GM19455 (cell line): ENCODE measurements around the gene ECHDC3.
A peak's percentile ranks its signal among the peaks of the same experiment; 100 is the strongest.

Source experiments
- ATAC-seq: cut with Tn5 transposase; IDR thresholded peaks from one replicate; pipeline ENCODE4 v1.9.1; 2021; ENCODE audit not compliant: unreplicated experiment

The ECHDC3 gene

GRCh38 chr10:11775412-11775811 lies 33.2 kb downstream of the ECHDC3 start:
- no peak for ATAC-seq

GRCh38 chr10:11776080-11776479 lies 33.9 kb downstream of the ECHDC3 start:
- no peak for ATAC-seq

GRCh38 chr10:11781114-11781513 lies 38.9 kb downstream of the ECHDC3 start:
- ATAC-seq, result no peak

DNA sequence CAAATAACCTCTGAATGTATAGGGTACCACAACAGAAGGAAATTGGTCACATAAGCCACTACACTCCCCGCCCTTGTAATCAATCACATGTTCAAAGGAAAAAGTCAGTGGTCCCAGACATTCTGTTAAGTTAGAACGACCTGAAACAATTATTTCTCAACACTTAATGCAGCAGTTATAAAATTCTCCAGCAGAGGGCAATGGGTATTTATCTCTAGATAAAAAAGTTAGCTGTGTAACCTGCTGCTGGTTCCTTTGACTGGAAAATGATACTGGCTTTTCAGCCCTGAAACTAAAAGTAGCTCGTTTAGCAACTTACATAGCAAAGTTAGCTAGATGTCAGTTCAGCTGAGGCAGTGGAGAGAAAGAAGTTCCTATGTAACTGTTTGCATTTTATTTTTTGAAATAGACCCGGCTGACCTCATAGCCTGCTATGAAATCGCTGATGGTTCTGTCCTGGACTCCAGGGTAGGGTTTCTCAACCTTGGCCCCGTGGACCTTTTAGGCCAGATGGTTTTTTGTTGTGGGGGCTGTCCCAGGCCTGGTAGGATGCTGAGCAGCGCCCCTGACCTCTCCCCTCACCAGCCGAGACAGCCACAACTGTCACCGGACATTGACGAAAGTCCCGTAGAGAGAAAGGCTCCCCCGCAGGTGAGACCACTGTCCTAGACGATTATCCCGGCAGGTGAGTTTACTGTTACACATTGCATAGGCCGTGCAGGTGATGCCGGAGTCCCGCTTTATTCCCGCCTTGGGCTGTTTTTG lies 40.8 kb downstream of the ECHDC3 start:
- peak; percentile 72 for ATAC-seq

DNA sequence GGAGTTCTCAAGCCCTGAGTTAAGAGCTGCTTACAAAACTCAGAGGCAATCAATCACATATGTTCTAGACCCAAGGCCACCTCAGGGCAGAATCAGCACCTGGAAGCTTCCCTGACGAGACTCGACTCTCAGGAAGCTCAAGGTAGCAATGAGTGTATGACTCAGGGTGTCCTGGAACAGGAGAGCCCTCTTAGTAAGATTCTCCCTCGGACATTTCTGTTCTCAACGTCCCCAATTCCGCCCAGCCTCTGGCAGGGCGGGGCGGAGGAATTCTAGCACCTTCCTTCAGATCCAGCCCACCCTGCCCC lies 41.3 kb downstream of the ECHDC3 start:
- no peak for ATAC-seq

DNA sequence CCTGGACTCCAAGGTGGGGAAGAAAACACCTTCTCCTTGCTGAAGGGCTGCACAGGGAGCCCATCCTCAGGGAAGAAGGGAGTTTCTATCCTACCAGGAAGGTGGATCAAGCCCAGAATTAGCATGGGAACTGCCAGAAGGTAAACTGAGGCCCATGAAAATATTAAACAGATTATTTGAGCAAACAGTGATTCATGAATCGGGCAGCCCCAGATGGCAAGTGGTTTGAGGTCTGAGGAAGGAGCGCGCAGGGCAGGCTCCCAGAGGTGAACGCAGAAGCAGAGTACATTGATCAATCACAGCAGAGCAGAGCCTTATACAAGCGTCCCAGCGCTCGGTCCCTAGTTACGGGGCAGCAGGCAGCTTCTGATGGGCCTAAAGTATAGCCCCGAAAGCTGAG lies 45.2 kb downstream of the ECHDC3 start:
- ATAC-seq, result no peak

DNA sequence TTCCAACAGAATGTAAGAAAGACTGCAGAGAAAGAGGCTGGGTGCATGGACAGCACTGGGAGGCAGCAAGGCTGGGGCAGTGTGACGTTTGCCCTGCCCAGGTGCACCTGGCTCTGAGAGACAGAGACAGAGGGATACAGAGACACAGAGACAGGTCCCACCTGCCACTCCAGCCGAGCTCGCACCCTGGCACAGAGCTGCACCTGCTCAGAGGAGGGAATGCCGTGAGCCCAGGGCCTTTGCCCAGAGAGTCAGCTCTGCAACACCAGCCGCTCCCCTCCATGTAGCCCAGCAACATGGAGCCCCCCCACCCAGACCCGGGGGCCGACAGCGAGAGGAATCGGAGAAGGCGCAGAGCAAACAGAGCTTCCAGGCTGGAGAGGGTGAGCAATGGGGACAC lies 45.7 kb downstream of the ECHDC3 start:
- no peak for ATAC-seq

GRCh38 chr10:11789306-11789705 lies 47.1 kb downstream of the ECHDC3 start:
- no peak for ATAC-seq

DNA sequence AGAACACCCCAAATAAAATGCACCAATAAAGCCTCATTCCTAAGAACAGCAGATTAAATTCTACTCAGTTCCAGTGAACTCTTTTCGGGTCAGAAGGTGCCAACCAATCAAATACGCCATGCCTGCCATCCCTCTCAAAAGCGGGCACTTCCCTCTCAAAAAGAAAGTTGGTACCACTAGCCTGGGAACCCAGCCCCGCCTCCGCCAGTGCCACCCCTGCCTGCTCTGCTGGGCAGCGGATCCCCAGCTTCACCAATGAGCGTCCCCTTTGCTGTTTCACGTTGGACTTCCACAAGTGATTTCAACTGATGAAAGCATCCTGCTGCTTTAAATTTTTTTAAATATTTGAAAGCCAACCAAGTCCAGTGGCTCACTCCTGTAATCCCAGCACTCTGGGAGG lies 47.8 kb downstream of the ECHDC3 start:
- ATAC-seq, result no peak

DNA sequence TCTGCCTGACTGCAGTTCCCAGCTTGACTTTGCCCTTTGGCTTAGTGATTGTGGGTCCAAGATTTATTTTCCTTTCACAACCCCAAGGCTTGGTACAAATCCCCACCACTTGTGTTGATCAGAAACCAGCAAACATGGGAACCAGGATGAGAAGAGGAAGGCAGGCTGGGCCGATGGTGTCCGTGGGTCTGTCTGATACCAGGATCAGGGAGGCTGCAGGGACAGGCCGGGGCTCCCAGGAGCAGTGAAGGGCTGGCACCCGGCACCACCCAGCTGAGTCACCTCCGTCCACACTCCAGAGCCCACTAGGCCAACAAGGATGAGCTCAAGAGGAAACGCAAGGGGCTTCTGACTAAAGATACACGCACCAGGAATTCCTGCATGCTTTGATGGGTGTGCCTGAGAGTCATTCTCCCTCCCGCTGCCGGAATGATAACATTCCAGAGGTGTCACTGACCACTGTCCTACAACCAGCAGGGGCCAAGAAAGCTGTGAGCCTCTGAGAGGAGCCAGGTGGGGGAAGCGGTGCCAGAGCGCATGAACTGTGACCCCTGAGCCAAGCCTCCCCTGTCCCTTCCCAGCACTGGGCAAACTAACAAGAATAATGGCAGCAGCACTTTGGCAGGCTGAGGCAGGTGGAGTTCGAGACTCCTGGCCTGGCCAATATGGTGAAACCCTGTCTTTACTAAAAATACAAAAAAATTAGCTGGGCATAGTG lies 51.7 kb downstream of the ECHDC3 start:
- ATAC-seq, result no peak

DNA sequence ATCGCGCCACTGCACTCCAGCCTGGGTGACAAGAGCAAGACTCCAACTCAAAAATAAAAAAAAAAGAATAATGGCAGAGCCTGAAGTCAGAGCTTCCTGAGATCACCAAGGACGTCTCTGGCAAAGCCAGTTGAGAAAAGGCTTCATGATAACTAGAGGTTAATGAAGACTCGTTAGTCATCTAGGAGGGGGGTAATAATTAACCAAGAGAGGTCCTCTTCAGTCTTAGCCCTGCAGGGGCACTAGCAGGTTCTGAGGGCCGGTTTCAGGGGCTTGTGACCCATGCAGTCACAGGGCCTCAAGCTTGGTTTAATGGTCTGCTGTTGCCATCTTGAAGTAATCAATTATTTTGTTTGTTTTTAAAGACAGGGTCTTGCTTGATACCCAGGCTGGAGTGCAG lies 52.4 kb downstream of the ECHDC3 start:
- no peak for ATAC-seq

GRCh38 chr10:11795101-11795920 lies 53.1 kb downstream of the ECHDC3 start:
- no peak for ATAC-seq

DNA sequence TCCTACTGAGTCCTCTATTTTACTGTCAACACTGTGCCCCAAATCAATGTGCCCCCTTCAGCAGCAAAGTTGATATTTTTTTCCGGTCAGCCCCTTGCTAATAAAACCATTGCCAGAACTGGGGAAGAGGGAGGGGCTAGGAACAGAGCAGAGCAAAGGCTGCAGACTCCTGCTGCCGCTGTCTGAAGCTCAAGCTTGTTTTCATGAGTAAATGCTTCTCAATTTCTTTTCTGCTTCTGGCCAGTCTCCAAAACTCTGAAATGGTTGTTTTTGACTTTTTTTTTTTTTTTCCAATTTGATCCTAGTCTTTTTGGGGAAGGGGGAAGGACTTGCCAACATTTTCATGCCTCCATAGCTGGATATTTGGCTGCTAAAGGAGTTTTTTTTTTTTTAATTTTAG lies 54.3 kb downstream of the ECHDC3 start:
- ATAC-seq, result no peak

GRCh38 chr10:11797281-11797680 lies 55.1 kb downstream of the ECHDC3 start:
- no peak for ATAC-seq

DNA sequence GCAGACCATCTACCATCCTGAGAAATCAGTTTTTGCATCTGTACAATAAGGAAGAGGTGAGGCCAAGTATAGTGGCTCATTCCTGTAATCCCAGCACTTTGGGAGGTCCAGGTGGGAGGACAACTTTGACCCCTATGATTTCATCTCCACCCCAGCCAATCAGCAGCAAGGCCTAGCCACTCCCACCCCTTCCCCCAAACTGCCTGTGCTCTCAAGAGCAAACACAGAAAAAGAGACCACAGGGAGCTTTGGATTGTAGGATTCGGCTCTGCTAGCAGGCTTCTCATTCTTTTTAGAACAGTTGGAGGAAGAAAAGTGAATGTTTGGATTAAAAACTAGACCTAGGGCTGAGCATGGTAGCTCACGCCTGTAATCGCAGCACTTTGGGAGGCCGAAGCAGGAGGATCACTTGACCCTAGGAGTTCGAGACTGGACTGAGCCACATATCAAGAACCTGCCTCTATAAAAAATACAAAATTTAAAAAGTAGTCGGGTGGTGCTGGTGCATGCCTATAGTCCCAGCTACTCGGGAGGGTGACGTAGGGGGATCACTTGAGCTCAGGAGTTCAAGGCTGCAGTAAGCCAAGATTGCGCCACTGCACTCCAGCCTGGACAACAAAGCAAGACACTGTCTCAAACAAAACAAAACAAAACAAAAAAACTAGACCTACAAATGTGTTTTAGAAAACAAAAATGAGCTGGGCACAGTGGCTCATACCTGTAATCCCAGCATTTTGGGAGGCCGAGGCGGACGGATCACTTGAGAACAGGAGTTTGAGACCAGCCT lies 55.9 kb downstream of the ECHDC3 start:
- no peak for ATAC-seq

GRCh38 chr10:11798845-11799735 lies 56.9 kb downstream of the ECHDC3 start:
- no peak for ATAC-seq

DNA sequence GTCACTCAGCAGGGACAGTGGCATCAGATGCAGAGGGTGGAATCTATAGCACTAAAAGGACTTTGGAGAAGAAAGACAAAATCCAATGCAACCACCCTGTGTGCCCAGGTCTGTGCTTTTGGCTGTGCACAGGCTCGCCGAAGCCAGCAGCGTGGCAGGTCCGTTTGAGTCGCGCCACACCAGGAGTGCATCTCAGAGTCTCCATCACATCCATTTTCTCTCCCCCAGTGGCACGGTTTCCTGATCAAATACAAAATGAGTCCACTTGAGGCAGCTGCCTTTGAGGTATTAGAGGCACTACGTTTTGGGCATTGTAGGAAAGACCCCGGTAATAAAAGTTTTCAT lies 57.5 kb downstream of the ECHDC3 start:
- no peak for ATAC-seq

DNA sequence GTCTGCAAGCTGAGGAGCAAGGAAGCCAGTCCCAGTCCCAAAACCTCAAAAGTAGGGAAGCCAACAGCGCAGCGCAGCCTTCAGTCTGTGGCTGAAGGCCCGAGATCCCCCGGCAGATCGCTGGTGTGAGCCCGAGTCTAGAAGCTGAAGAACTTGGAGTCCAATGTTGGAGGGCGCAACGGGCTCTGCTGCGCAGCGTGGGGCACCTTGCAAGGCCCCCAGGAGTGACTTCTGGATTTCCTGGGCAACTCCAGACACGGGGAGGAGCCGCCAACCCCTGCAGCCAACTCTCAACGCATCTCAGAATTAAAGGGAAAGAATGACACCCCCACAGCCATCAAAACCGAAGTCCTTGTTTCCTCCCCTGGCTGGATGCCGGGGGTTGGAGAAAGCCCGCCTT lies 62.2 kb downstream of the ECHDC3 start:
- no peak for ATAC-seq

GRCh38 chr10:11805792-11806191 lies 63.6 kb downstream of the ECHDC3 start:
- no peak for ATAC-seq

GRCh38 chr10:11806706-11807105 lies 64.5 kb downstream of the ECHDC3 start:
- no peak for ATAC-seq
